GM12878 (cell line): ENCODE data around the gene SLC19A1. TPM values are rescaled to one million over a fixed set of nuclear protein-coding genes. Genes with fewer than 3 reads are reported as not detected.

Experiments
- ASH2L ChIP-seq: fragments of 300-600, 200-600 bp; sonication (generic); IDR thresholded peaks from 2 replicates; pipeline ENCODE4 v1.6.1; 2017; ENCODE audit warnings: low read depth, mild to moderate bottlenecking, borderline replicate concordance
- CEBPB ChIP-seq, 2 experiments: fragments of 150-350 bp in 1 of 2; IDR thresholded peaks; 2 replicates each; pipeline ENCODE4 v1.6.1; 2012 to 2014; ENCODE audit warnings: low read depth in 2 of 2, low read length in 2 of 2, borderline replicate concordance in 1 of 2, inconsistent platforms in 1 of 2
- MEF2A ChIP-seq: IDR thresholded peaks from 2 replicates; pipeline ENCODE4 v1.6.1; 2011; ENCODE audit warnings: low read depth, mild to moderate bottlenecking, low read length, moderate library complexity; ENCODE audit not compliant: insufficient read depth
- MXI1 ChIP-seq: fragments of 150-350 bp; IDR thresholded peaks from 2 replicates; pipeline ENCODE4 v1.6.1; 2011; ENCODE audit warnings: low read depth, mild to moderate bottlenecking, inconsistent platforms, low read length, improper control_type of control experiment
- NBN ChIP-seq: fragments of 450-650 bp; IDR thresholded peaks from 2 replicates; pipeline ENCODE4 v1.6.1; 2016
- NFYA ChIP-seq: IDR thresholded peaks from 2 replicates; pipeline ENCODE4 v1.6.1; 2011; ENCODE audit warnings: low read depth, mild to moderate bottlenecking, low read length, improper control_type of control experiment, borderline replicate concordance
- PBX3 ChIP-seq: IDR thresholded peaks from 2 replicates; pipeline ENCODE4 v1.6.1; 2011; ENCODE audit warnings: mild to moderate bottlenecking, low read depth, low read length, moderate library complexity; ENCODE audit not compliant: insufficient replicate concordance
- PRDM15 ChIP-seq: fragments of 450-650 bp; formaldehyde crosslinking; IDR thresholded peaks from 2 replicates; pipeline ENCODE4 v1.4.0; 2020; ENCODE audit warnings: mild to moderate bottlenecking, moderate library complexity
- REST ChIP-seq: IDR thresholded peaks from 2 replicates; pipeline ENCODE4 v1.6.1; 2012; ENCODE audit warnings: mild to moderate bottlenecking, low read depth, low read length
- TAF1 ChIP-seq: IDR thresholded peaks from 2 replicates; pipeline ENCODE4 v1.6.1; 2011; ENCODE audit warnings: mild to moderate bottlenecking, low read depth, low read length, borderline replicate concordance
- polyA plus RNA-seq, 11 experiments: library from polyadenylated mRNA; depleted of rRNA in 4 of 11; unstranded in 6 of 11; stranded (reverse) in 5 of 11; fragments of >200 nt; fragmentation: Nextera tagmentation in 4 of 11; fragmentation: Illumina TruSeq in 1 of 11; extraction: Ambion mirVana in 4 of 11; extraction: Trizol in 1 of 11; gene quantifications; 1 replicate in 1 of 11; 2 replicates in 10 of 11; pipeline versions ENCODE4 v1.2.1 to v1.2.3, GENCODE V29; 2011 to 2016; ENCODE audit warnings: inconsistent platforms in 2 of 11, missing spikeins in 2 of 11, low read depth in 1 of 11
- total RNA-seq, 4 experiments: library from RNA; depleted of rRNA in 3 of 4; stranded (reverse); fragments of >200 nt in 3 of 4; fragmentation: Illumina TruSeq in 1 of 4; extraction: Trizol in 1 of 4; gene quantifications; 2 replicates each; pipeline versions ENCODE4 v1.2.1 to v1.2.3, GENCODE V29; 2013 to 2021

The SLC19A1 gene
- total and polyA plus RNA-seq, 10 of the 15 experiments (the other 5 are each of a cell fraction or from before 2014, with no cell fraction given): 0.42 to 49.7 (median 12.2) TPM

- no peak for TF ChIP-seq PBX3
- no peak for TF ChIP-seq MEF2A
- no peak for TF ChIP-seq ASH2L
- no peak for TF ChIP-seq PRDM15 (CRISPR knock-in tag)
- TF ChIP-seq NBN: no peak
- no peak for TF ChIP-seq REST
- TF ChIP-seq MXI1: no peak
- no peak for TF ChIP-seq NFYA
- TF ChIP-seq TAF1: no peak
- no peak for TF ChIP-seq CEBPB (IDR thresholded peaks at IDR 0.05; ENCODE audit: borderline replicate concordance in 1 of 2, low read depth in 2 of 2, low read length in 2 of 2)
These were observed 49.5 kb downstream of the SLC19A1 start (continued) for GRCh38 chr21:45492765-45493164.
